HG02870 (cell line): Measurements from ENCODE around the gene CCNQ.
A peak's percentile ranks its signal among the peaks of the same experiment; 100 is the strongest.

ENCODE experiments used
- ATAC-seq: cut with Tn5 transposase; IDR thresholded peaks from one replicate; pipeline ENCODE4 v1.9.1; 2021; ENCODE audit warnings: mild to moderate bottlenecking, moderate library complexity; ENCODE audit not compliant: unreplicated experiment

Gene CCNQ

GRCh38 chrX:153546386-153546785, 52.6 kb downstream of the CCNQ start:
- ATAC-seq: no peak

DNA sequence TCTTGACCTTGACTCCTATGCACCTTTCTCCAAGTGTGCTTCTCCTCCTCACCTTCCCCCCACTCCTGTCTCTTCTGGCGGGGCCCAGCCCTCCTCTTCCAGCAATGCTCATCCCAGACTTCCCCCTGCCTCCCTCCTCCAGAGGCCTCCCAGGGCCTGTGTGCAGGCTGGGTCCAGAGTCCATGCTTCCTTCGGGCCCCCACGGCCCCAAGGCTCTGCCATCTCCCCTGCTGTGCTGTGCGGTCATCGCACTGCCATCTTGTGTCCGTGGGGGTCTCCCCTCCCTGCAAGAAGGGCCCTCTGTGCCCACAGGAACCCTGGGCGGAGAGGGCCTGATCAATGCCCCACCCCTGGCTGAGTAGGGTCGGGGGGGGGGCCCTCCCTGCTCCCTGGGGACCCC, 54.2 kb downstream of the CCNQ start:
- ATAC-seq: no peak

DNA sequence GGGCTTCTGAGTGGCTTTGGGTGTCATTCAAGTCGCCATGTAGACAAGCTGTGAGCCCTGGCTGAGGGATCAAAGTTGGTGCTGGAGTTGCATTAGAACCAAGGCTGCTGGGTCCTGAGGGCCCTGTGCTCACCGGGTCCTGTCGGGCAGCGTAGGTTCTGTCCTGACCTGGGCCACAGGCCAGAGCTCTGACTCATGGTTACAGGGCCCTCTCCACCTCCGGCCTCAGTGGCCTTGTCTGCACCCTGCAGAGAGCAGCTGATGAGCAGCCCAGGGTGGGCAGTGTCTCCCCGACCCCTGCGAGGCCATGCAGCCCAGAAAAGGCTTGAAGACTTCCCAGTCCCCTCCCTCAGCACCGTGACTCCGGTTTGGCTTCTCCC, 59.0 kb downstream of the CCNQ start:
- ATAC-seq: no peak

DNA sequence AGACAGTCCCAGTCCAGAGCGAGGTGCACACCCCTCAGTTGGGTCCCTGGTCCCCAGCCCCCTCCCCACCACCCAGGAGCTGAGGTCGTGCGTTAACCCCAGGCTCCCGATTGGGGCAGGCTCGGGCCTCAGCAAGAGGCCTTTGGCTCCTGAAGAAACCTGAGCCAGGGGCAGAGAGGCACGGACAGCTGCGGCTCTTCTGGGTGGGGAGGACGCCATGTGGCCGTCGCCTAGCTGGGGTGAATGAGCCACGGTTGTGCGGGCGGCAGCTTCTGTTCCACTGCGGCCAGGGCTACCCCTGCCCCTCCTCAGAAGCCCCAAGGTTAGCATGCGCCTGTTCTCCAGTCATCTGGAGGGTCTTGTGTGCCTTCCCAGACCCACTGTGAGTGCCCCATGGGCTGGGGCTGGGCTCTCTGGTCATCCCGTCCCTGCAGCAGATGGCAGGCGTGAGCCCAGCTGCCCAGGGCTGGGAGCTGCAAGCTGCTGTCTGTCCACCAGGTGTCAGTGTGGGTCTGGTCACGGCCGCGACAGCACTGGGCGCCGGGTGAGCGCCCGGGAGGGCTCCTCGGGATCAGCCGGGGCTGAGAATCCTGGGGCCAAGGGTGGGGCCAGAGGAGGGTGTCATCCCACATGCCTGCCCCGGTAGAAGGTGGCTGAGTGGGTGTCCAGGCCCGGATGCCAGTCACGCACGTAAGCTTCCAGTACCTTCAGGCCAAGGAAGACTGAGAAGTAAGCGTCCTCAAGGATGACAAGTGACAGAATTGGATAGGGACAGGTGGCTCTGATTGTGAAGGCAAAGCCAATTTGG, 59.6 kb downstream of the CCNQ start:
- ATAC-seq: peak; percentile 78

DNA sequence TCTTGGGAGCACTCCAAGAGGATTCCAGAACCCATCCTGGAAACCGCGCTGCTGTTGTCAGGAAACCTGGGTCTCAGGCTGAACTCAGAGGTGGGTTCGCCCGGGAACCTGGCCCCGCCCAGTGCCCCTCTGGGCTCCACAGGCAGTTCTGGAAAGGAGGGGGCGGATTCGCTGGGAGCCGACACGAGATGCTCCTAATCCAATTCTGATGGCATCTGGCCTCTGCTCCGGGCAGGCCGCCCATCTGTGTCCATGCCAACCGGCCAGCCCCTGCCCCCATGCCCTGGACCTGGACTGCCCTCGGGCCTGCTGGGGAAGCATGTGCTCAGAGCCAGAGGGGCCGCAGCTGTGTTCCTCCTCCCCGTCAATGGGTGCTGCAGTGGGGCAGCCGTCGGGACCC, 60.5 kb downstream of the CCNQ start:
- ATAC-seq: no peak
